ENCODE measurements around the gene GTF2A1. TPM values are rescaled to one million over a fixed set of nuclear protein-coding genes. Genes with fewer than 3 reads are reported as not detected.
"Not testable (repeated sequence)": the region's sequence is repeated elsewhere in the genome, so short reads cannot be mapped to it uniquely, and the experiment has no call there.

GTF2A1 gene
- total RNA-seq, 6 experiments from 2014 or later: 37.6 to 47.6 (median 40.3) TPM

GRCh38 chr14:81224222-81224621 lies 3.5 kb upstream of the GTF2A1 start:
- no peak overlapping the region for H3K27ac Mint-ChIP-seq
- TF ChIP-seq CTCF (IDR thresholded peaks at IDR 0.05): no peak
- H3K4me3 Mint-ChIP-seq: no peak overlapping the region
- H3K4me1 Mint-ChIP-seq (ENCODE audit: low read depth): peaks cover 9% of the 10 kb centered on the region
- H3K36me3 Mint-ChIP-seq (ENCODE audit: low read depth): peaks cover 4% of the 10 kb centered on the region
- H3K9me3 Mint-ChIP-seq: peaks cover 4% of the 10 kb centered on the region
- H3K27me3 Mint-ChIP-seq (ENCODE audit: insufficient read depth): peaks cover 9% of the 10 kb centered on the region
- DNase-seq: no peak

- H3K4me3 Mint-ChIP-seq; H3K9me3 Mint-ChIP-seq; H3K27me3 Mint-ChIP-seq (ENCODE audit: insufficient read depth); H3K27ac Mint-ChIP-seq; H3K36me3 Mint-ChIP-seq (ENCODE audit: low read depth); DNase-seq: not testable (repeated sequence)
- peaks cover 11% of the 10 kb centered on the region for H3K4me1 Mint-ChIP-seq (ENCODE audit: low read depth)
Observed at GRCh38 chr14:81223788-81224187, 3.0 kb upstream of the GTF2A1 start.

- Mint-ChIP-seq H3K4me1 (ENCODE audit: low read depth) (peaks cover 22% of the 10 kb centered on the region), H3K27ac (no peak overlapping the region), H3K4me3 (no peak overlapping the region), H3K36me3 (ENCODE audit: low read depth) (peaks cover 5% of the 10 kb centered on the region), H3K9me3 (peaks cover 5% of the 10 kb centered on the region), H3K27me3 (ENCODE audit: insufficient read depth) (peaks cover 9% of the 10 kb centered on the region)
- DNase-seq: no peak
- TF ChIP-seq CTCF (IDR thresholded peaks at IDR 0.05): no peak
Observed at GRCh38 chr14:81222691-81223090, 1.9 kb upstream of the GTF2A1 start.

GRCh38 chr14:81222126-81222525 lies 1.4 kb upstream of the GTF2A1 start:
- Mint-ChIP-seq H3K4me1 (ENCODE audit: low read depth) (peaks cover 27% of the 10 kb centered on the region), H3K36me3 (ENCODE audit: low read depth) (peaks cover 5% of the 10 kb centered on the region), H3K9me3 (peaks cover 5% of the 10 kb centered on the region), H3K4me3 (peak overlapping the region; percentile 94), H3K27me3 (ENCODE audit: insufficient read depth) (peaks cover 9% of the 10 kb centered on the region), H3K27ac (peak overlapping the region; percentile 99)
- no peak for TF ChIP-seq CTCF (IDR thresholded peaks at IDR 0.05)
- no peak for DNase-seq

- TF ChIP-seq CTCF (IDR thresholded peaks at IDR 0.05): no peak
- H3K36me3 Mint-ChIP-seq (ENCODE audit: low read depth): peaks cover 5% of the 10 kb centered on the region
- peaks cover 5% of the 10 kb centered on the region for H3K9me3 Mint-ChIP-seq
- H3K27me3 Mint-ChIP-seq (ENCODE audit: insufficient read depth): peaks cover 9% of the 10 kb centered on the region
- DNase-seq: no peak
- H3K4me1 Mint-ChIP-seq (ENCODE audit: low read depth): peaks cover 32% of the 10 kb centered on the region
- peak overlapping the region; percentile 94 for H3K4me3 Mint-ChIP-seq
- peak overlapping the region; percentile 99 for H3K27ac Mint-ChIP-seq
Observed at GRCh38 chr14:81221579-81222102, 882 bp upstream of the GTF2A1 start.

GRCh38 chr14:81220580-81220829 lies 254 bp downstream of the GTF2A1 start:
- peaks cover 37% of the 10 kb centered on the region for H3K4me1 Mint-ChIP-seq (ENCODE audit: low read depth)
- peak overlapping the region; percentile 94 for H3K4me3 Mint-ChIP-seq
- H3K27ac Mint-ChIP-seq: peak overlapping the region; percentile 99
- H3K36me3 Mint-ChIP-seq (ENCODE audit: low read depth): peaks cover 5% of the 10 kb centered on the region
- TF ChIP-seq CTCF (IDR thresholded peaks at IDR 0.05): no peak
- H3K9me3 Mint-ChIP-seq: peaks cover 5% of the 10 kb centered on the region
- peaks cover 9% of the 10 kb centered on the region for H3K27me3 Mint-ChIP-seq (ENCODE audit: insufficient read depth)
- no peak for DNase-seq

Measured in HFFc6 (cell line).